ENCODE measurements around the gene MINK1.

DNA sequence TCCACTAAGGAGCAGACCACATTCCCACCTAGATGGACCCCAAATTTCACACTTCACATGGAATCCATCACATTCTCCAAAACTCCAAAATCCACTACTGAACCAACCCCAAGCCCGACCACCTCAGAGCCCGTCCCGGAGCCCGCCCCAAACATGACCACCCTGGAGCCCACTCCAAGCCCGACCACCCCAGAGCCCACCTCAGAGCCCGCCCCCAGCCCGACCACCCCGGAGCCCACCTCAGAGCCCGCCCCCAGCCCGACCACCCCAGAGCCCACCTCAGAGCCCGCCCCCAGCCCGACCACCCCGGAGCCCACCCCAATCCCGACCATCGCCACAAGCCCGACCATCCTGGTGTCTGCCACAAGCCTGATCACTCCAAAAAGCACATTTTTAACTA lies 100.5 kb downstream of the MINK1 start:
- TF ChIP-seq, protein P1, sequence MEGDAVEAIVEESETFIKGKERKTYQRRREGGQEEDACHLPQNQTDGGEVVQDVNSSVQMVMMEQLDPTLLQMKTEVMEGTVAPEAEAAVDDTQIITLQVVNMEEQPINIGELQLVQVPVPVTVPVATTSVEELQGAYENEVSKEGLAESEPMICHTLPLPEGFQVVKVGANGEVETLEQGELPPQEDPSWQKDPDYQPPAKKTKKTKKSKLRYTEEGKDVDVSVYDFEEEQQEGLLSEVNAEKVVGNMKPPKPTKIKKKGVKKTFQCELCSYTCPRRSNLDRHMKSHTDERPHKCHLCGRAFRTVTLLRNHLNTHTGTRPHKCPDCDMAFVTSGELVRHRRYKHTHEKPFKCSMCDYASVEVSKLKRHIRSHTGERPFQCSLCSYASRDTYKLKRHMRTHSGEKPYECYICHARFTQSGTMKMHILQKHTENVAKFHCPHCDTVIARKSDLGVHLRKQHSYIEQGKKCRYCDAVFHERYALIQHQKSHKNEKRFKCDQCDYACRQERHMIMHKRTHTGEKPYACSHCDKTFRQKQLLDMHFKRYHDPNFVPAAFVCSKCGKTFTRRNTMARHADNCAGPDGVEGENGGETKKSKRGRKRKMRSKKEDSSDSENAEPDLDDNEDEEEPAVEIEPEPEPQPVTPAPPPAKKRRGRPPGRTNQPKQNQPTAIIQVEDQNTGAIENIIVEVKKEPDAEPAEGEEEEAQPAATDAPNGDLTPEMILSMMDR (IDR thresholded peaks at IDR 0.05), result no peak
- TF ChIP-seq EZH2phosphoT487 (IDR thresholded peaks at IDR 0.05) (no peak), EZH2 (IDR thresholded peaks at IDR 0.05) (no peak)
